WTC11 (cell line): ENCODE data around the gene BARX2. TPM values are rescaled to one million over a fixed set of nuclear protein-coding genes. Genes with fewer than 3 reads are reported as not detected.
A peak's percentile ranks its signal among the peaks of the same experiment; 100 is the strongest.

Experiments used
- ATAC-seq: fragments of 200-7000 bp; cut with Tn5 transposase; 2 replicates; pipeline ENCODE4 v1.10.0; 2021; ENCODE audit warnings: mild to moderate bottlenecking, moderate library complexity
- CTCF ChIA-PET: fragments of 300-600 bp; sonication (Branson Sonifier 250); formaldehyde crosslinking; loops from one replicate; lab custom pipeline; 2021; ENCODE audit warnings: antibody characterized with exemption; lab: Charles Lee
- POLR2A ChIA-PET: fragments of 350-600 bp; sonication (Branson Sonifier 250); formaldehyde crosslinking; loops from one replicate; lab custom pipeline; 2021; ENCODE audit warnings: antibody characterized with exemption; lab: Charles Lee
- DNase-seq: peaks from one replicate; pipeline ENCODE4 v3.0.0; 2021; ENCODE audit warnings: low spot score
- H3K27ac Mint-ChIP-seq: 2 replicates; pipeline ENCODE4 v1.8.0; 2021; ENCODE audit warnings: mixed read lengths
- H3K27me3 Mint-ChIP-seq: 2 replicates; pipeline ENCODE4 v1.8.0; 2021; ENCODE audit warnings: low read depth, mild to moderate bottlenecking, moderate library complexity, mixed read lengths
- H3K36me3 Mint-ChIP-seq: 2 replicates; pipeline ENCODE4 v1.8.0; 2021; ENCODE audit warnings: mixed read lengths
- H3K4me1 Mint-ChIP-seq: 2 replicates; pipeline ENCODE4 v1.8.0; 2022; ENCODE audit warnings: mixed read lengths
- H3K4me3 Mint-ChIP-seq: 2 replicates; pipeline ENCODE4 v1.8.0; 2021; ENCODE audit warnings: mild to moderate bottlenecking, moderate library complexity, mixed read lengths
- H3K9me3 Mint-ChIP-seq: 2 replicates; pipeline ENCODE4 v1.8.0; 2021; ENCODE audit warnings: mixed read lengths
- AFF4 ChIP-seq: sonication (generic); formaldehyde crosslinking; IDR thresholded peaks from 2 replicates; pipeline ENCODE4 v1.8.1; 2023; ENCODE audit warnings: mild to moderate bottlenecking, missing genetic modification reagents, borderline replicate concordance
- CREB1 ChIP-seq: sonication (generic); formaldehyde crosslinking; IDR thresholded peaks from 2 replicates; pipeline ENCODE4 v1.8.0; 2023; ENCODE audit warnings: mild to moderate bottlenecking, missing genetic modification reagents
- EMX1 ChIP-seq: fragments of 250-450 bp; sonication (Bioruptor Pico); IDR thresholded peaks from 2 replicates; pipeline ENCODE4 v1.8.0; 2021; ENCODE audit warnings: mild to moderate bottlenecking
- FOXJ3 ChIP-seq: sonication (generic); formaldehyde crosslinking; IDR thresholded peaks from 2 replicates; pipeline ENCODE4 v1.9.0; 2021; ENCODE audit warnings: missing genetic modification reagents, mild to moderate bottlenecking, borderline replicate concordance
- GRHL2 ChIP-seq: fragments of 250-450 bp; sonication (Bioruptor Pico); IDR thresholded peaks from 2 replicates; pipeline ENCODE4 v1.8.0; 2022; ENCODE audit warnings: mild to moderate bottlenecking, moderate library complexity; ENCODE audit not compliant: insufficient replicate concordance, severe bottlenecking
- MXD4 ChIP-seq: fragments of 250-450 bp; sonication (Bioruptor Pico); IDR thresholded peaks from 2 replicates; pipeline ENCODE4 v1.8.0; 2021; ENCODE audit warnings: mild to moderate bottlenecking, moderate library complexity, borderline replicate concordance
- NFE2L1 ChIP-seq: sonication (generic); formaldehyde crosslinking; IDR thresholded peaks from 2 replicates; pipeline ENCODE4 v1.8.1; 2023; ENCODE audit warnings: missing genetic modification reagents
- PREB ChIP-seq: sonication (generic); formaldehyde crosslinking; IDR thresholded peaks from 2 replicates; pipeline ENCODE4 v1.8.1; 2022; ENCODE audit warnings: mild to moderate bottlenecking, missing genetic modification reagents, moderate library complexity, borderline replicate concordance
- SMAD3 ChIP-seq: sonication (generic); formaldehyde crosslinking; IDR thresholded peaks from 2 replicates; pipeline ENCODE4 v1.8.0; 2022; ENCODE audit warnings: missing genetic modification reagents, mild to moderate bottlenecking, borderline replicate concordance
- SP1 ChIP-seq: sonication (generic); formaldehyde crosslinking; conservative IDR thresholded peaks from 2 replicates; pipeline ENCODE4 v1.8.1; 2022; ENCODE audit warnings: missing genetic modification reagents
- TCF7 ChIP-seq: sonication (generic); formaldehyde crosslinking; IDR thresholded peaks from 2 replicates; pipeline ENCODE4 v1.8.0; 2022; ENCODE audit warnings: mild to moderate bottlenecking, low read depth, missing genetic modification reagents, moderate library complexity
- TEAD1 ChIP-seq: sonication (generic); formaldehyde crosslinking; IDR thresholded peaks from 2 replicates; pipeline ENCODE4 v1.8.0; 2022; ENCODE audit warnings: mild to moderate bottlenecking, missing genetic modification reagents
- TEAD4 ChIP-seq: sonication (generic); formaldehyde crosslinking; IDR thresholded peaks from 2 replicates; pipeline ENCODE4 v1.8.0; 2022; ENCODE audit warnings: mild to moderate bottlenecking, missing genetic modification reagents
- USF2 ChIP-seq: sonication (generic); formaldehyde crosslinking; IDR thresholded peaks from 2 replicates; pipeline ENCODE4 v1.8.1; 2023; ENCODE audit warnings: mild to moderate bottlenecking, missing genetic modification reagents, moderate library complexity
- ZNF232 ChIP-seq: sonication (generic); formaldehyde crosslinking; IDR thresholded peaks from 2 replicates; pipeline ENCODE4 v1.8.0; 2022; ENCODE audit warnings: mild to moderate bottlenecking, missing genetic modification reagents
- ZNF281 ChIP-seq: sonication (generic); formaldehyde crosslinking; IDR thresholded peaks from 2 replicates; pipeline ENCODE4 v1.8.0; 2023; ENCODE audit warnings: mild to moderate bottlenecking, missing genetic modification reagents
- ZNF416 ChIP-seq: fragments of 250-450 bp; sonication (Bioruptor Pico); IDR thresholded peaks from 2 replicates; pipeline ENCODE4 v1.9.0; 2021; ENCODE audit warnings: mild to moderate bottlenecking, inconsistent platforms
- total RNA-seq: library from RNA; stranded (reverse); gene quantifications from 3 replicates; pipeline ENCODE4 v1.2.3, GENCODE V29; 2021

BARX2 gene
- total RNA-seq, 1 experiment from 2014 or later: not detected

GRCh38 chr11:129410395-129410960, 34.8 kb downstream of the BARX2 start (continued):
- no peak for TF ChIP-seq ZNF281
- TF ChIP-seq SMAD3 (CRISPR knock-in tag): no peak
- no peak for TF ChIP-seq TEAD4 (CRISPR knock-in tag)
- no peak for TF ChIP-seq CREB1 (CRISPR knock-in tag)
- TF ChIP-seq AFF4 (CRISPR knock-in tag): no peak
- TF ChIP-seq PREB (CRISPR knock-in tag): no peak
- no peak for TF ChIP-seq TEAD1 (CRISPR knock-in tag)
- TF ChIP-seq SP1 (CRISPR knock-in tag): no peak

- Mint-ChIP-seq H3K27ac (no peak overlapping the region), H3K27me3 (no peaks in the 10 kb centered on the region; the same call in 1 of the 2 replicates), H3K36me3 (no peaks in the 10 kb centered on the region), H3K9me3 (0 out of 2 replicates have a peak, but pooled peaks cover 3% of the 10 kb centered on the region), H3K4me3 (no peak overlapping the region), H3K4me1 (peaks cover 4% of the 10 kb centered on the region; the same call in 1 of the 2 replicates)
- TF ChIP-seq FOXJ3: no peak
- no peak for TF ChIP-seq ZNF416
- TF ChIP-seq USF2: 0 out of 2 replicates have a peak, but pooled peaks have one; percentile 13
- POLR2A ChIA-PET: interaction anchor here (1.1 kb wide), 1 partner anchor 17 kb away, joined by 3 read pairs; no protein-coding TSS in a partner anchor
- ATAC-seq (peak; percentile 69), DNase-seq (peak; percentile 20)
- CTCF ChIA-PET: interaction anchor here (1.2 kb wide), 1 partner anchor 17 kb away, joined by 3 read pairs; no protein-coding TSS in a partner anchor
Measured at GRCh38 chr11:129412494-129412893, 36.8 kb downstream of the BARX2 start.

- H3K4me1 Mint-ChIP-seq: peaks cover 4% of the 10 kb centered on the region; the same call in 1 of the 2 replicates
- ChIA-PET POLR2A (no interaction called here), CTCF (no interaction called here)
- H3K4me3 Mint-ChIP-seq: no peak overlapping the region
- DNase-seq (no peak), ATAC-seq (no peak)
- H3K36me3 Mint-ChIP-seq: no peaks in the 10 kb centered on the region
- H3K27ac Mint-ChIP-seq: no peak overlapping the region
- H3K9me3 Mint-ChIP-seq: 0 out of 2 replicates have a peak, but pooled peaks cover 3% of the 10 kb centered on the region
- TF ChIP-seq NFE2L1 (CRISPR knock-in tag): no peak
- no peak for TF ChIP-seq GRHL2 (CRISPR knock-in tag)
- no peak for TF ChIP-seq TCF7
- TF ChIP-seq ZNF232: no peak
- TF ChIP-seq MXD4: no peak
- TF ChIP-seq EMX1: no peak
- TF ChIP-seq ZNF281: no peak
- TF ChIP-seq, all 79 proteins: peak for 0
- H3K27me3 Mint-ChIP-seq: no peaks in the 10 kb centered on the region
Measured at GRCh38 chr11:129414144-129414872, 38.7 kb downstream of the BARX2 start.
